Measurements from ENCODE around the gene NFIC. TPM values are rescaled to one million over a fixed set of nuclear protein-coding genes. Genes with fewer than 3 reads are reported as not detected.
"Not testable (repeated sequence)": the region's sequence is repeated elsewhere in the genome, so short reads cannot be mapped to it uniquely, and the experiment has no call there.

NFIC gene
- total RNA-seq, 6 donors from 2014 or later: 96.1 to 175 (median 154) TPM

GRCh38 chr19:3333662-3334061 lies 32.7 kb upstream of the NFIC start:
- no peak for TF ChIP-seq POLR2AphosphoS5 (IDR thresholded peaks at IDR 0.05)
- TF ChIP-seq CTCF (IDR thresholded peaks at IDR 0.05): no peak
- TF ChIP-seq EP300 (IDR thresholded peaks at IDR 0.05): no peak
- no peak for TF ChIP-seq POLR2A (IDR thresholded peaks at IDR 0.05)
- peak in 1 of 2 donors; percentile 33 for ATAC-seq (ENCODE audit: low FRiP score in 2 of 2)
- Histone ChIP-seq H3K27me3 (no peaks in the 10 kb centered on the region), H3K27ac (no peak overlapping the region), H3K36me3 (no peaks in the 10 kb centered on the region), H3K4me3 (no peak overlapping the region), H3K9me3 (no peaks in the 10 kb centered on the region), H3K4me1 (peaks cover 35 to 44% (median 43%) of the 10 kb centered on the region in 4 donors)
- WGBS, 2 donors: 83 to 93% methylated on average over 8 of the region's 8 CpGs
- no peak for DNase-seq

GRCh38 chr19:3334749-3335430 lies 31.5 kb upstream of the NFIC start:
- H3K4me3 ChIP-seq; ATAC-seq (ENCODE audit: low FRiP score in 2 of 2); DNase-seq; H3K36me3 ChIP-seq; H3K9me3 ChIP-seq; H3K27me3 ChIP-seq: not testable (repeated sequence)
- WGBS, 2 donors: 81 to 84% methylated on average over 8 of the region's 8 CpGs
- peaks cover 41 to 49% (median 47%) of the 10 kb centered on the region in 4 donors for H3K4me1 ChIP-seq
- peak overlapping the region; percentile 88 to 96 (median 94) for H3K27ac ChIP-seq

- H3K27me3 ChIP-seq: no peaks in the 10 kb centered on the region
- peak in 1 of 2 donors; percentile 70 for DNase-seq
- H3K36me3 ChIP-seq: no peaks in the 10 kb centered on the region
- peaks cover 41 to 49% (median 47%) of the 10 kb centered on the region in 4 donors for H3K4me1 ChIP-seq
- no peak overlapping the region for H3K4me3 ChIP-seq
- WGBS, 2 donors: 61 to 63% methylated on average over 10 to 15 of the region's 15 CpGs
- TF ChIP-seq POLR2AphosphoS5 (IDR thresholded peaks at IDR 0.05) (peak; percentile 44 to 46), POLR2A (IDR thresholded peaks at IDR 0.05) (no peak), EP300 (IDR thresholded peaks at IDR 0.05) (no peak), CTCF (IDR thresholded peaks at IDR 0.05) (no peak)
- peak in 1 of 2 donors; percentile 48 for ATAC-seq (ENCODE audit: low FRiP score in 2 of 2)
- peak overlapping the region; percentile 88 to 96 (median 94) for H3K27ac ChIP-seq
- H3K9me3 ChIP-seq: no peaks in the 10 kb centered on the region
Measured at GRCh38 chr19:3335431-3336350, 30.7 kb upstream of the NFIC start.

- H3K4me3 ChIP-seq: no peak overlapping the region
- H3K9me3 ChIP-seq: no peaks in the 10 kb centered on the region
- peaks cover 41 to 49% (median 47%) of the 10 kb centered on the region in 4 donors for H3K4me1 ChIP-seq
- ATAC-seq (ENCODE audit: low FRiP score in 2 of 2) (no peak), DNase-seq (no peak)
- H3K27ac ChIP-seq: peak overlapping the region; percentile 88 to 96 (median 94)
- TF ChIP-seq EP300 (IDR thresholded peaks at IDR 0.05) (no peak), POLR2A (IDR thresholded peaks at IDR 0.05) (peak in 1 of 4 donors; percentile 0), CTCF (IDR thresholded peaks at IDR 0.05) (no peak), POLR2AphosphoS5 (IDR thresholded peaks at IDR 0.05) (no peak)
- H3K36me3 ChIP-seq: no peaks in the 10 kb centered on the region
- no peaks in the 10 kb centered on the region for H3K27me3 ChIP-seq
- WGBS, 2 donors: 39 to 40% methylated on average over 5 of the region's 5 CpGs
Measured at GRCh38 chr19:3336351-3336679, 30.1 kb upstream of the NFIC start.

Measured in upper lobe of left lung (tissue), 6 donors.